ENCODE data around the gene KEAP1. TPM values are rescaled to one million over a fixed set of nuclear protein-coding genes. Genes with fewer than 3 reads are reported as not detected.
A peak's percentile ranks its signal among the peaks of the same experiment; 100 is the strongest.
"Not testable (repeated sequence)": the region's sequence is repeated elsewhere in the genome, so short reads cannot be mapped to it uniquely, and the experiment has no call there.

KEAP1 gene
- polyA plus RNA-seq (2013, experiment 1 of 4): 51.5 TPM
- 56.5 TPM for polyA plus RNA-seq (2013, experiment 2 of 4)
- 41.7 TPM for polyA plus RNA-seq (2013, experiment 3 of 4)
- 39.9 TPM for polyA plus RNA-seq (2013, experiment 4 of 4)

GRCh38 chr19:10503002-10503789, at the start of gene KEAP1:
TSS of gene KEAP1 (minus strand) at chr19:10503356. CDS start at chr19:10500033, 3,323 bp downstream.
- Histone ChIP-seq H3K4me1 (ENCODE audit: control insufficient read depth, insufficient read depth, low read length) (peaks cover 5% of the 10 kb centered on the region), H3K4me3 (ENCODE audit: insufficient read depth, low read depth, low read length) (peak within 1 kb of the TSS; percentile 79), H3K9me3 (ENCODE audit: control insufficient read depth, low read length) (no peaks in the 10 kb centered on the region), H3K27me3 (ENCODE audit: control insufficient read depth, insufficient read depth, low read length, poor library complexity, severe bottlenecking) (peaks cover 10% of the 10 kb centered on the region), H3K36me3 (ENCODE audit: control insufficient read depth, insufficient read depth, low read length) (peaks cover 16% of the 10 kb centered on the region), H3K27ac (ENCODE audit: insufficient read depth, low read depth, low read length, poor library complexity, severe bottlenecking) (peak within 1 kb of the TSS; percentile 77)
- WGBS, 2 experiments: 9 to 10% methylated on average over 73 of the region's 73 CpGs

GRCh38 chr19:10552510-10553053, 49.4 kb upstream of the KEAP1 start:
- 92 to 94% methylated on average over 12 of the region's 12 CpGs for WGBS, 2 experiments
- Histone ChIP-seq H3K9me3 (ENCODE audit: control insufficient read depth, low read length) (no peaks in the 10 kb centered on the region), H3K4me1 (ENCODE audit: control insufficient read depth, insufficient read depth, low read length) (no peaks in the 10 kb centered on the region), H3K36me3 (ENCODE audit: control insufficient read depth, insufficient read depth, low read length) (peaks cover 36% of the 10 kb centered on the region), H3K27me3 (ENCODE audit: control insufficient read depth, insufficient read depth, low read length, poor library complexity, severe bottlenecking) (no peaks in the 10 kb centered on the region), H3K27ac (ENCODE audit: insufficient read depth, low read depth, low read length, poor library complexity, severe bottlenecking) (no peak overlapping the region), H3K4me3 (ENCODE audit: insufficient read depth, low read depth, low read length) (no peak overlapping the region)

GRCh38 chr19:10551698-10552301, 48.6 kb upstream of the KEAP1 start:
- Histone ChIP-seq H3K27ac (ENCODE audit: insufficient read depth, low read depth, low read length, poor library complexity, severe bottlenecking) (no peak overlapping the region), H3K9me3 (ENCODE audit: control insufficient read depth, low read length) (no peaks in the 10 kb centered on the region), H3K4me3 (ENCODE audit: insufficient read depth, low read depth, low read length) (no peak overlapping the region), H3K36me3 (ENCODE audit: control insufficient read depth, insufficient read depth, low read length) (peaks cover 32% of the 10 kb centered on the region), H3K27me3 (ENCODE audit: control insufficient read depth, insufficient read depth, low read length, poor library complexity, severe bottlenecking) (no peaks in the 10 kb centered on the region), H3K4me1 (ENCODE audit: control insufficient read depth, insufficient read depth, low read length) (no peaks in the 10 kb centered on the region)
- WGBS, 2 experiments: 93% methylated on average over 11 of the region's 12 CpGs

GRCh38 chr19:10551006-10551405, 47.9 kb upstream of the KEAP1 start:
- not testable (repeated sequence) for H3K9me3 ChIP-seq (ENCODE audit: control insufficient read depth, low read length)

GRCh38 chr19:10550336-10550735, 47.2 kb upstream of the KEAP1 start:
- Histone ChIP-seq H3K4me3 (ENCODE audit: insufficient read depth, low read depth, low read length) (no peak overlapping the region), H3K4me1 (ENCODE audit: control insufficient read depth, insufficient read depth, low read length) (no peaks in the 10 kb centered on the region), H3K36me3 (ENCODE audit: control insufficient read depth, insufficient read depth, low read length) (peaks cover 25% of the 10 kb centered on the region), H3K9me3 (ENCODE audit: control insufficient read depth, low read length) (no peaks in the 10 kb centered on the region), H3K27me3 (ENCODE audit: control insufficient read depth, insufficient read depth, low read length, poor library complexity, severe bottlenecking) (no peaks in the 10 kb centered on the region), H3K27ac (ENCODE audit: insufficient read depth, low read depth, low read length, poor library complexity, severe bottlenecking) (no peak overlapping the region)
- WGBS, 2 experiments: 91 to 92% methylated on average over 6 of the region's 6 CpGs

More at GRCh38 chr19:10551006-10551405, 47.9 kb upstream of the KEAP1 start:
- H3K27ac ChIP-seq (ENCODE audit: insufficient read depth, low read depth, low read length, poor library complexity, severe bottlenecking); H3K4me1 ChIP-seq (ENCODE audit: control insufficient read depth, insufficient read depth, low read length); H3K4me3 ChIP-seq (ENCODE audit: insufficient read depth, low read depth, low read length); H3K27me3 ChIP-seq (ENCODE audit: control insufficient read depth, insufficient read depth, low read length, poor library complexity, severe bottlenecking): not testable (repeated sequence)
- WGBS, 2 experiments: 91 to 96% methylated on average over 9 of the region's 9 CpGs
- H3K36me3 ChIP-seq (ENCODE audit: control insufficient read depth, insufficient read depth, low read length): peaks cover 32% of the 10 kb centered on the region

- peaks cover 19% of the 10 kb centered on the region for H3K36me3 ChIP-seq (ENCODE audit: control insufficient read depth, insufficient read depth, low read length)
- H3K27me3 ChIP-seq (ENCODE audit: control insufficient read depth, insufficient read depth, low read length, poor library complexity, severe bottlenecking): no peaks in the 10 kb centered on the region
- WGBS, 2 experiments: 93 to 97% methylated on average over 7 of the region's 7 CpGs
- H3K4me1 ChIP-seq (ENCODE audit: control insufficient read depth, insufficient read depth, low read length): no peaks in the 10 kb centered on the region
- no peaks in the 10 kb centered on the region for H3K9me3 ChIP-seq (ENCODE audit: control insufficient read depth, low read length)
- no peak overlapping the region for H3K4me3 ChIP-seq (ENCODE audit: insufficient read depth, low read depth, low read length)
- H3K27ac ChIP-seq (ENCODE audit: insufficient read depth, low read depth, low read length, poor library complexity, severe bottlenecking): no peak overlapping the region
Measured at GRCh38 chr19:10549733-10550132, 46.6 kb upstream of the KEAP1 start.

GRCh38 chr19:10548746-10549276, 45.7 kb upstream of the KEAP1 start:
- Histone ChIP-seq H3K27ac (ENCODE audit: insufficient read depth, low read depth, low read length, poor library complexity, severe bottlenecking) (no peak overlapping the region), H3K9me3 (ENCODE audit: control insufficient read depth, low read length) (no peaks in the 10 kb centered on the region), H3K4me1 (ENCODE audit: control insufficient read depth, insufficient read depth, low read length) (no peaks in the 10 kb centered on the region), H3K27me3 (ENCODE audit: control insufficient read depth, insufficient read depth, low read length, poor library complexity, severe bottlenecking) (no peaks in the 10 kb centered on the region), H3K4me3 (ENCODE audit: insufficient read depth, low read depth, low read length) (no peak overlapping the region), H3K36me3 (ENCODE audit: control insufficient read depth, insufficient read depth, low read length) (peaks cover 19% of the 10 kb centered on the region)
- WGBS, 2 experiments: 92 to 94% methylated on average over 18 of the region's 18 CpGs

GRCh38 chr19:10546817-10547216, 43.7 kb upstream of the KEAP1 start:
- H3K36me3 ChIP-seq (ENCODE audit: control insufficient read depth, insufficient read depth, low read length): peaks cover 12% of the 10 kb centered on the region
- no peak overlapping the region for H3K27ac ChIP-seq (ENCODE audit: insufficient read depth, low read depth, low read length, poor library complexity, severe bottlenecking)
- H3K27me3 ChIP-seq (ENCODE audit: control insufficient read depth, insufficient read depth, low read length, poor library complexity, severe bottlenecking): no peaks in the 10 kb centered on the region
- no peak overlapping the region for H3K4me3 ChIP-seq (ENCODE audit: insufficient read depth, low read depth, low read length)
- no peaks in the 10 kb centered on the region for H3K4me1 ChIP-seq (ENCODE audit: control insufficient read depth, insufficient read depth, low read length)
- no peaks in the 10 kb centered on the region for H3K9me3 ChIP-seq (ENCODE audit: control insufficient read depth, low read length)
- 95 to 96% methylated on average over 17 of the region's 17 CpGs for WGBS, 2 experiments

GRCh38 chr19:10544753-10545251, 41.6 kb upstream of the KEAP1 start:
- H3K36me3 ChIP-seq (ENCODE audit: control insufficient read depth, insufficient read depth, low read length): peaks cover 7% of the 10 kb centered on the region
- no peak overlapping the region for H3K27ac ChIP-seq (ENCODE audit: insufficient read depth, low read depth, low read length, poor library complexity, severe bottlenecking)
- peak overlapping the region; percentile 90 for H3K4me3 ChIP-seq (ENCODE audit: insufficient read depth, low read depth, low read length)
- H3K27me3 ChIP-seq (ENCODE audit: control insufficient read depth, insufficient read depth, low read length, poor library complexity, severe bottlenecking): no peaks in the 10 kb centered on the region
- 89 to 91% methylated on average over 23 of the region's 23 CpGs for WGBS, 2 experiments
- H3K4me1 ChIP-seq (ENCODE audit: control insufficient read depth, insufficient read depth, low read length): no peaks in the 10 kb centered on the region
- no peaks in the 10 kb centered on the region for H3K9me3 ChIP-seq (ENCODE audit: control insufficient read depth, low read length)

All from ectodermal cell (in vitro differentiated cells).